Measurements from ENCODE around the gene SPATS2L. TPM values are rescaled to one million over a fixed set of nuclear protein-coding genes. Genes with fewer than 3 reads are reported as not detected.

Gene SPATS2L
- total RNA-seq, 1 experiment from 2014 or later, result 47.3 TPM

DNA sequence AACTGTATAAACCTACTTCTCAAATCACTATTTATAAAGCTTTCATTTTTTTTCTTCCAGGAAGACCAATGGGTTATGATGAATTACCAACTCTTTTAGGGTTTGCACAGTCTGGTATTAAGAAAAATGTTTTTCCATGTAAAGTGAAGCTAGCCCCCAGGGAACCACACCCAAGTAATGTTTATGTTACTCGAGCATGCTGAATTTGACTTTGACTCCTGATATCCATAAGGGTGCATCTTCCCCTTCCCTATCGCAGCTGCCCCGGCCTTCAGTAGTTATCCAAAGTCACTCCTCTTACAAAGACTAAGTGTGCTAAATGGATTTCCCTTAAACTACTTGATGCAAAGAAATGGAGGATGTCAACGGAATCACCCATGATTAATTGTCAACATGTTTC lies 181.7 kb downstream of the SPATS2L start:
- Histone ChIP-seq H3K27ac (ENCODE audit: insufficient read length, low read depth, low read length) (no peak overlapping the region), H2AK5ac (ENCODE audit: insufficient read length, low read length) (no peak overlapping the region), H3T11ph (ENCODE audit: low read length) (no peak overlapping the region), H3K18ac (ENCODE audit: insufficient read length, low read depth, low read length) (no peak overlapping the region), H2BK12ac (ENCODE audit: insufficient read length, low read depth, low read length) (no peak overlapping the region), H4K8ac (replicated peaks; ENCODE audit: insufficient read length, low read depth, low read length) (no peak overlapping the region), H3K23me2 (ENCODE audit: insufficient read length, low read depth, low read length, poor library complexity, severe bottlenecking) (no peaks in the 10 kb centered on the region), H3K56ac (ENCODE audit: insufficient read length, low read depth, low read length) (no peak overlapping the region), H2BK15ac (ENCODE audit: low read depth, low read length) (no peak overlapping the region), H3K23ac (ENCODE audit: insufficient read length, low read depth, low read length) (no peak overlapping the region), H2BK120ac (ENCODE audit: low read depth, low read length, poor library complexity, severe bottlenecking) (no peak overlapping the region), H3K4me1 (ENCODE audit: insufficient read depth, low read length) (no peaks in the 10 kb centered on the region), H2BK20ac (ENCODE audit: low read depth, low read length, poor library complexity, severe bottlenecking) (no peak overlapping the region), H3K4ac (ENCODE audit: low read depth, low read length) (no peak overlapping the region), H4K20me1 (ENCODE audit: control insufficient read depth, insufficient read depth, insufficient read length) (no peaks in the 10 kb centered on the region), H2BK5ac (ENCODE audit: insufficient read length, low read length) (no peak overlapping the region), H3K9ac (ENCODE audit: extremely low read depth, insufficient read length, low read length) (no peak overlapping the region), H3K9me3 (ENCODE audit: control insufficient read depth, low read depth, low read length) (no peaks in the 10 kb centered on the region), H3K27me3 (ENCODE audit: insufficient read depth, low read length) (no peaks in the 10 kb centered on the region), H3K4me2 (ENCODE audit: insufficient read depth, insufficient read length, low read length) (no peak overlapping the region), H4K91ac (ENCODE audit: insufficient read length, low read depth, low read length) (no peak overlapping the region), H3K79me2 (ENCODE audit: insufficient read depth, low read length) (no peaks in the 10 kb centered on the region), H4K5ac (ENCODE audit: insufficient read length, low read depth, low read length) (no peak overlapping the region), H3K14ac (ENCODE audit: insufficient read depth, low read length) (no peak overlapping the region), H2AFZ (ENCODE audit: low read length) (no peak overlapping the region), H3K79me1 (ENCODE audit: insufficient read depth, low read depth, low read length, poor library complexity, severe bottlenecking) (no peaks in the 10 kb centered on the region)
- H3K4me3 Mint-ChIP-seq, result no peak overlapping the region
- WGBS (ENCODE audit: extremely low coverage, insufficient read length, low lambda C conversion rate), result no CpG with 5 or more reads among the region's 4 CpGs
- peaks cover 6 to 7% of the 10 kb centered on the region in 2 experiments; a peak in 3 of 4 replicates for H3K4me1 Mint-ChIP-seq
- no peak for DNase-seq
- H3K27me3 Mint-ChIP-seq (ENCODE audit: low read depth), result no peaks in the 10 kb centered on the region; the same call in 1 of the 2 replicates
- peaks cover 8 to 27% (median 26%) of the 10 kb centered on the region in 3 experiments; a peak in 6 of 7 replicates for H3K36me3 Mint-ChIP-seq (ENCODE audit: insufficient read depth in 1 of 3, low read depth in 3 of 3)
- H3K27ac Mint-ChIP-seq, result no peak overlapping the region
- TF ChIP-seq, protein P1, sequence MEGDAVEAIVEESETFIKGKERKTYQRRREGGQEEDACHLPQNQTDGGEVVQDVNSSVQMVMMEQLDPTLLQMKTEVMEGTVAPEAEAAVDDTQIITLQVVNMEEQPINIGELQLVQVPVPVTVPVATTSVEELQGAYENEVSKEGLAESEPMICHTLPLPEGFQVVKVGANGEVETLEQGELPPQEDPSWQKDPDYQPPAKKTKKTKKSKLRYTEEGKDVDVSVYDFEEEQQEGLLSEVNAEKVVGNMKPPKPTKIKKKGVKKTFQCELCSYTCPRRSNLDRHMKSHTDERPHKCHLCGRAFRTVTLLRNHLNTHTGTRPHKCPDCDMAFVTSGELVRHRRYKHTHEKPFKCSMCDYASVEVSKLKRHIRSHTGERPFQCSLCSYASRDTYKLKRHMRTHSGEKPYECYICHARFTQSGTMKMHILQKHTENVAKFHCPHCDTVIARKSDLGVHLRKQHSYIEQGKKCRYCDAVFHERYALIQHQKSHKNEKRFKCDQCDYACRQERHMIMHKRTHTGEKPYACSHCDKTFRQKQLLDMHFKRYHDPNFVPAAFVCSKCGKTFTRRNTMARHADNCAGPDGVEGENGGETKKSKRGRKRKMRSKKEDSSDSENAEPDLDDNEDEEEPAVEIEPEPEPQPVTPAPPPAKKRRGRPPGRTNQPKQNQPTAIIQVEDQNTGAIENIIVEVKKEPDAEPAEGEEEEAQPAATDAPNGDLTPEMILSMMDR (conservative IDR thresholded peaks at IDR 0.05), result no peak
- H3K9me3 Mint-ChIP-seq, result peaks cover 0 to 7% of the 10 kb centered on the region in 2 experiments; a peak in 2 of 5 replicates
